Activated CD4-positive, alpha-beta T cell treated with anti-CD3 and anti-CD28 coated beads, Interleukin-2, amount 50 U/mL, for 24 hours (primary cell): ENCODE results near the gene NUTM2E.
"Not testable (repeated sequence)": the region's sequence is repeated elsewhere in the genome, so short reads cannot be mapped to it uniquely, and the experiment has no call there.

Source experiments
- DNase-seq, 2 donors: peaks; one replicate each; pipeline ENCODE4 v3.0.0-alpha.2; 2020; ENCODE audit warnings: low read depth in 1 of 2, low spot score in 1 of 2

NUTM2E gene

DNA sequence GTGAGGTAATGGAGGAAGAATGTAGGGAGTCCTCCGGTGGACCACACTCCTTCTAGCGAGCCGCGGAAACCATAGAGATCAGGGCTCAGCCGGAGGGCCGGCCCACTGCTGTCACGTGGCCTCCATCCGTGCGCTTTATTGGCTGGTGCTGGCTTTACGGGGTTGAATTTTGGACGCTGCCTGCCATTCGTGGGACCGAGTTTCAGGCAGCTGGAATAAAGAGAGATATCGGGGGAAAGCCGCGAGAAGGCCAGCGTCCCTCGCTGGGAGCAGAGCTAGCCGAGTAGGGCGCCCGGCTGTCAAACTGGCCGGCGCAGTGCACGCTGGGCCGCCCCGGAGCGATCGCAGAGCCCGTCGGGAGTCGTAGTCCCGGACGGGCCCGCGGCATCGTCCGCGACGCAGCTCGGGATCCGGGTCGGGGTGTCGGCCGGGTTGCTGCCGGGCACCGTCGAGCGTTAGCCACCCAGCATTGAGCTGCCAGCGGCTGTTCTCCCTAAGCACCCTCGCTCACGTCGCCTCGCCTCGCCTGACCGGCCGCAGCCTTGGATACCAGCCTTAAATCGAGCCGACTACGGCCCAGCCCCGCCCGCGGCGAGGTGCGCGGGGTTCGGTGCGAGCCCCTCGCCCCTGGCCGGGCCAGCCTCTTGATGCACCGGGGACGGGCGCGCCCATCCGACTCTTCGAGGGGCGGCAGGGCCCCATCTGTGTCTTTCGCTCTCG is at the start of gene NUTM2E:
Gene NUTM2E (plus strand): TSS at position 244 of the 720 bp plus-strand sequence. CDS start 15,002 bp downstream, outside the sequence.
- peak; percentile 54 to 55 for DNase-seq

- not testable (repeated sequence) for DNase-seq
Measured at GRCh38 chr10:79777997-79778396, 48.5 kb upstream of the NUTM2E start.

- peak; percentile 15 to 50 for DNase-seq
Measured at GRCh38 chr10:79779310-79779938, 47.1 kb upstream of the NUTM2E start.

- not testable (repeated sequence) for DNase-seq
Measured at GRCh38 chr10:79779992-79780391, 46.5 kb upstream of the NUTM2E start.

DNA sequence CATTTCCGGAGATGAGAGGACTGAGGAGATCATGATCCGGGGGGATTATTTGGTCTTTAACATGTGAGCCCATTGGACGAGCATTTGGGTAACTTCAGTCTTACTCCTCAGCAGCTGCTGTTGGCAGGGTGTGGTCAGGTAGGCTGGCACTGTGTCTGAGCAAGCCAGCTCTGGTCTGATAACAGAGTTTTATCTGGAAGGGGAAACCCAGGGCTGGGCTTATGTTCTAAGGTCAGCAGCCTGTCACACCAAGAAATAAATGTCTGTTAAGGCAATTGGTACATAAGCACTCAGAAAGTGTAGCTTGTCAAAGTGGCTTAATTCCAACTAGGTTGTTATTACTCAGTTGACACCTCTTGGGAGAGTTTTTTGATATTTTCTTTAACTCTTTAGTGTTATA is 45.0 kb upstream of the NUTM2E start:
- DNase-seq, result not testable (repeated sequence)

GRCh38 chr10:79787455-79787952 is 39.0 kb upstream of the NUTM2E start:
- DNase-seq, result not testable (repeated sequence)

DNA sequence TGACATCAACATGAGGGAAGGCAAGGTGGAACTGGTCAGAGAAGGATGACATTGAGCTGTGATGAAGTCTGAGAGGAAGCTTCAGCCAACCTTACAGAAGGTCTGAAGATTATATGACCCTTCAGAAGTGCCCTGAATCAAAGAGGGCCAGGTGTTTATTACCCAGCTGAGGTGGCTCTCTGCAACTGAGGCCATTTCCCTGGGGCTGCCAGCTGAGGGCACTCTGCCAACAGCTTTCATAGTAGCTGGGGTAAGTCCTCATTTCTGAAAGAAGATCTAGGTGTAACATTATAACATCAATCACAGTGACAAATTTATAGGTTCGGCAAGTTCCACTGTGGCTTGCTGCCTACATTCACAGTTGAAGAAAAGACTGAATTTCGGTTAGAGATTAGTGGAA is 37.2 kb upstream of the NUTM2E start:
- DNase-seq, result not testable (repeated sequence)

DNA sequence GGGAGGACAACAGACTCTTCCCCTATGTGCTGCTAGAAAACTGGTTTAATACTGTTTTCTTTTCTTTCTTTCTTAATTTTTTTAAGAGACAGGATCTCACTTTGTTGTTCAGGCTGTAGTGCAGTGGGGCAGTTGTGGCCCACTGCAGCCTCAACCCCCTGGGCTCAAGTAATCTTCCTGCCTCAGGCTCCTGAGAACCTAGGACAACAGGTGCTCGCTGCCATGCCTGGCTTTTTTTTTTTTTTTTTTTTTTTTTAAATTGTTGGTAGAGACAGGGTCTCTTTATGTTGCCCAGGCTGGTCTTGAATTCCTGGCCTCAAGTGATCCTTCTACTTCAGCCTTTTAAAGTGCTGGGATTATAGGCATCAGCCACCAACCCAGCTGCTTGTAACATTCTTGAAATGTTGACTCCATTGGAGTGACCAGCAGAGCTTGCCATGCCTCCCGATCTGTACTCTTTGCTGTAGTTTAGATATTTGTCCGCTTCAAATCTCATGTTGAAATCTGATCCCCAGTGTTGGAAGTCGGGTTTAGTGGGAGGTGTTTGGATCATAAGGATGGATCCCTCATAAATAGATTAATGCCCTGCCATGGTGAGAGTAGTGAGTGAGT is 34.5 kb upstream of the NUTM2E start:
- not testable (repeated sequence) for DNase-seq

DNA sequence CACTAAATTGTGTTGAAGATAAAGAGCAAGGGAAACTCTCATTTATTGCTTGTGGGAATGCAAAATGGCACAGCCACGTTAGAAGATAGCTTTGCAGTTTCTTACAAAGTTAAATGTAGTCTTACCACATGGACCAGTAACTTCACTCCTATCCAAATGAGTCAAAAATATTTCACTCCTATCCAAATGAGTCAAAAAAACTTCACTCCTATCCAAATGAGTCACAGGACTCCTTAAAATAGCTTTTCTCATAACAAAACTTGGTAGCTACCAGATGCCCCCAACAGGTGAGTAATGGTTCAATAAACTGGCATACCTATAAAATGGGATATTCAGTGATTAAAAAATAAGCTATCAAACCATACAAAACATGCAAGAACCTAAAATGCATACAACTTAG is 27.2 kb upstream of the NUTM2E start:
- not testable (repeated sequence) for DNase-seq

DNA sequence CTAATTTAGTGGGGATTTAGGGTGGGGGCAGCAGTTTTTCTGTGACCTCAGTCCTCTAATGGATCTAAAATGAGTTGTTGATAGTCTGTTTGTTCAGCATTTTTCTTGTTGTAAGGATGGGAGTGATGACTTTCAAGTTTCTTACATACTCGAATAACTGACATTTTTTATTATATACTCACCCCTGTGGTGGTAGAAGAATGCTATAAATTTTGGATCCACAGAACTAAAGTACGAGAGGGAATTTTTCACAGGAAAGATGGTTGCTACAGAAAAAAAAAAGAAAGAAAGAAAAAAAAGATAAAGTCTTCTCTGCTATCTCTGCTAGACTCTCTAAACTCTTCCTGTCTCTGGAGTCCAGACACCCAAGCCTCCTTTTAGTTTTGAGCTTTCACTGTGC is 20.7 kb upstream of the NUTM2E start:
- not testable (repeated sequence) for DNase-seq

- DNase-seq, result not testable (repeated sequence)
Measured at GRCh38 chr10:79811895-79812294, 14.6 kb upstream of the NUTM2E start.

DNA sequence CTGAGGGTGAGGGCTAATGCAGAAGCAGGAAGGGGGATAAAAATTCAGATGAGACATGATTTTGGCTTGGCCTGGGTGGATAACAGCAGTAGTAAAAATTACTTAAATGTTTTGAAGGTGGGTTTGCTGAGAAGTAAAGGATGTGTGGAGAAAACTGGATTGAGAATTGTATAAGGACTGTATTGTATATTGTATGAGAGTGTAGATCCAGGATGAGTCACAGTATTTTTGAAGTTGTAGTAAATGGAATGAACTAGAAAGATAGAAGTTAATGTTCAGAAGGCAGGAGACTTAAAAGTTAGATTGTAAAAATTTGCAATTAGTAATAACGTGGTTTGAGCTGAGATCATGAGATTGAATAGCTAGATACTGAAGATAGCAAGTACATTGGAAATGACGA is 10.2 kb upstream of the NUTM2E start:
- not testable (repeated sequence) for DNase-seq

DNA sequence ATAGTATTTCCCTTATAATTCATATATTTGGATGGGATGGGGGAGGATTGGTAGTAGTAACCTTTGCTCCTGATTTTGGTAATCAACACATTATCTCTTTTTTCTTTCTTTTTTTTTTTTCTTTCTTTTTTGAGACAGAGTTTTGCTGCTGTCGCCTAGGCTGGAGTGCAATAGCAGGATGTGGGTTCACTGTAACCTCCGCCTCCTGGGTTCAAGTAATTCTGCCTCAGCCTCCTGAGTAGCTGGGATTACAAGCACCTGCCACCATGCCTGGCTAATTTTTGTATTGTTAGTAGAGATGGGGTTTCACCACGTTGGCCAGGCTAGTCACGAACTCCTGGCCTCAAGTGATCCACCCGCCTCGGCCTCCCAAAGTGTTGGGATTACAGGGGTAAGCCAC is 3.2 kb upstream of the NUTM2E start:
- DNase-seq, result not testable (repeated sequence)

- not testable (repeated sequence) for DNase-seq
Measured at GRCh38 chr10:79825587-79826011, 940 bp upstream of the NUTM2E start.

DNA sequence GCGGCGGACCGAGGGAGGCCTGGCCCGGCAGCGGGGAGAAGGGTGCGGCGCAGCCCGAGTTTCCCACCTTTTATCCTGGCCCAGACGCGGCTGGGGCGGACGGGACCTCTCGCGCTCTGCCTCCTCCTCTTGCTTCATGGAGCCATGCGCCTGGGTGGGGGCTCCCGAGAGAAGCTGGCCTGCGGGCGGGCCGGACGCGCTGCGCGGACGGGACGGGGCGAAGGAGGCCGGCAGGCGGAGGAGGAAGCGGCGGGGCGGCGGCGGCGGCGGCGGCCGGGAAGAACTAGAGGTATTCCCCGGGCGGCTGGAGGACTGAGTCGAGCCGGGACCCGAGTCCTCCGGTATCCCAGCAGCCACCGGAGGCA is 426 bp upstream of the NUTM2E start:
- peak in 1 of 2 donors; percentile 13 for DNase-seq

DNA sequence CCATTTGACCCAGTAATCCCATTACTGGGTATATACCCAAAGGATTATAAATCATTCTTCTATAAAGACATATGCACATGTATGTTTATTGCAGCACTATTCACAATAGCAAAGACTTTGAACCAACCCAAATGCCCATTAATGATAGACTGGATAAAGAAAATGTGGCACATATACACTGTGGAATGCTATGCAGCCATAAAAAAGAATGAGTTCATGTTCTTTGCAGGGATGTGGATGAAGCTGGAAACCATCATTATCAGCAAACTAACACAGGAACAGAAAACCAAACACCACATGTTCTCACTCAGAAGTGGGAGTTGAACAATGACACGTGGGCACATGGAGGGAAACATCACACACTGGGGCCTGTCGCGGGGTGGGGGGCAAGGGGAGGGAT is 7.3 kb downstream of the NUTM2E start:
- DNase-seq, result not testable (repeated sequence)

DNA sequence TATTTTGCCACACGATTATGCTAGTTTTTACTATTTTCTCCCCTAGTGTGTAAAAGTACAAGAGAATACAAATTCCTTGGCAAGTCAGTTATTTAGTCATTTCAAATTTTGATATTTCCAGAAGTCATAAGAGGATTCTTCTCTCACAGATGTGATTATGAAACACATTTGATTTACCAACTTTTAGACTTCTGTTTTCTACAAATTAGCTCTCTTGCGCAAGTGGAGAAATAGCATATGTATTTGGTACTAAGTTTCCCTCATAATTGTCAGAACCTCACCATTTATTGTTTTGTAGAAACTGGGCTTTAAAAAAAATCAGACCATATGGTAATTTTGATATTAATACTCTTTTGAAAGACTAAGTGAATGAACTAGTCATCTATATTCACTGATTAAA is 9.4 kb downstream of the NUTM2E start:
- DNase-seq, result not testable (repeated sequence)

DNA sequence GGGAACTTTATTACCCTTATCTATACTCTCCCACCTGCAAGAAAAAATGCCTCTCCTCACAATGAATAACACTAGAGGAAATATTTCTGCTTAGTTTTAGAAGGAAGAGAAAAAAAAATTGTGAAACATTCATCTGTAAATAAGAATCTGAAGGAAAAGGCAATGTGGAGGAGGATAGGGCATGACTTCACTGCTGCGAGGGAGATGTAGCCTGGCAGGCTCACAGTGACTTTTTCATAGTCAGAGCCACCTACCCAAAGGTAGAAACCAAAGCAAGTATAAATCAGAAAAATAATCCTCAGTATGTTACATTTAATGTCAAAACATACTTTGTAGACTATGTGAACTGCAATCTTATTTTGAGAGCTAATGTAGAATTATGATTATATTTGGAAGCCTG is 10.4 kb downstream of the NUTM2E start:
- DNase-seq, result not testable (repeated sequence)

- not testable (repeated sequence) for DNase-seq
Measured at GRCh38 chr10:79838441-79838840, 11.9 kb downstream of the NUTM2E start.

- DNase-seq, result not testable (repeated sequence)
Measured at GRCh38 chr10:79853191-79853854, 26.8 kb downstream of the NUTM2E start.

DNA sequence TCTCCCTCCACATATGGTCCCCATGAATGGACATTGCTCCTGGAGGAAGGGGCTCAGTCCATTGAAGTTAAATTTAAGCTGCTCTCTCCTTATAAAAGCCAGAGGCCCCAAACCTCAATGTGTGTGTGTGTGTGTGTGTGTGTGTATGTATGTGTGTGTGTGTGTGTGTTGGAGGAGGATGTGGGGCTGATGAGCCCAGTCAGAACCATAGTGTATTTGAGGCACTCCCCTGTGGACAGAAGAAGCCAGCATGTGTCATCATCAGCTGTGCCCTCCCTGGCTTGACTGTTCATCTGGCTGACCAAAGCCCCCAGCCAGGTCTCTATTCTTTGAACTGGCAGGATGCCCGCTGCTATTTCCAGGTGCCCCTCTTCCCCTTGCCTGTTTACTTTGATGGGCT is 35.7 kb downstream of the NUTM2E start:
- DNase-seq, result not testable (repeated sequence)
